ENCODE results near the gene OR51I1. TPM values are rescaled to one million over a fixed set of nuclear protein-coding genes. Genes with fewer than 3 reads are reported as not detected.

The OR51I1 gene
- not detected in 2 replicates for total RNA-seq

DNA sequence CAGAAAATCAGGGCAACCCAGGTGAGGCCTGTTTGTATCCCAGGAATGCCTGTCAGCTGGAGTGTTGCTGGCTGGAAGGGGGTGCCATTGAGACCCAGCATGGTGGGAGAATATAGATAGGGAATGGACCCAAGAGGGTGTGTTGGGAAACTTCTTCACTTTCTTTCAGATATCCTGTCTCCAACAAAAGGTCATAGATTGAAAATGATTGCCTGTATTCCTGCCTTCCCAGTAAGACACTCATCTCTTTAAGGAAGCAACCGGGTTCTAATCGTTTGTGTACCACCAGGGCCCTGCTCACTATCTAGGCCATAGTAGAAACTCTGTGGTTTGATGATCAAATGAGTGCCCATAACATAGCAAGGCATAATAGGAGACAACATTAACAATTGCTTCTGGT, at the start of gene OR51I1:
Gene OR51I1 (minus strand): TSS at position 101 of the 400 bp plus-strand sequence. CDS start 0 bp downstream, at position 101.
- intact Hi-C loops (cut with micrococcal nuclease): no loop called here

DNA sequence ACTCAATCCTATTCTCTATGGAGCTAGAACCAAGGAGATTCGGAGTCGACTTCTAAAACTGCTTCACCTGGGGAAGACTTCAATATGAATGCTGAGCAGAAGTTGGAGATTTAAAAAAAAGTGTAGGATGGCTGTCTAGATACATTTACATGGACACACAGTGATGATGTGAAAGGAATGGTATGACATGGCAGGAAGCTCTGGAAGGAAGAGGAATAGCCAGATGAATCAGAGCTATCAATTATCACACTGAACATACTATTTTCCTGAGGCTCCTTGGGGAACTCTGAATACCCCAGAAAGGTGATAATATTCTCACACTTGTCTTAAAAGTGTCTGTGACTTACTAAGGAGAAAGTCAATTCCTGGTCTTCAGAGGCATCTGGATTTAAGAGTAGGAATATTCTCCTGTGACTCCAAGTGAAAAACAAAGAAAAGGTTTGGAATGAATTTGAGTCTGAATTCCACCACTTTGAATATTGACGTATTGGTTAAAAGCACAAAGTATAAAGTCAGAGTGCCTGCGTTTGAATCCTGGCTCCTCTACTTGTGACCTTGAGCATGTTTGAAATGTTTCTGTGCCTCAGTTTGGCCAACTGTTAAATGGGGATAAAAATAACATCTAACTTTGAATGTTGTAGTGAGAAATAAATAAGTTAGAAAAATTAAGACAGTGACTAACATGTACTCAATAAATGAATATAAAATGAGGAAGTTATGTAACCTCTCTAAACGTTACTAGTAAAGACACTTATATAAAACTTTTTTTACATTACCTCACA, 48.5 kb upstream of the OR51I1 start:
- intact Hi-C loops (cut with micrococcal nuclease): no loop called here

GRCh38 chr11:5488798-5489399, 47.6 kb upstream of the OR51I1 start:
- intact Hi-C loops (cut with micrococcal nuclease): no loop called here

GRCh38 chr11:5488385-5488784, 47.1 kb upstream of the OR51I1 start, which contains the start of gene OR52D1:
Gene OR52D1, plus strand, starts transcription at chr11:5488685. Its CDS starts 22 bp downstream, at chr11:5488707.
- intact Hi-C loops (cut with micrococcal nuclease): no loop called here

DNA sequence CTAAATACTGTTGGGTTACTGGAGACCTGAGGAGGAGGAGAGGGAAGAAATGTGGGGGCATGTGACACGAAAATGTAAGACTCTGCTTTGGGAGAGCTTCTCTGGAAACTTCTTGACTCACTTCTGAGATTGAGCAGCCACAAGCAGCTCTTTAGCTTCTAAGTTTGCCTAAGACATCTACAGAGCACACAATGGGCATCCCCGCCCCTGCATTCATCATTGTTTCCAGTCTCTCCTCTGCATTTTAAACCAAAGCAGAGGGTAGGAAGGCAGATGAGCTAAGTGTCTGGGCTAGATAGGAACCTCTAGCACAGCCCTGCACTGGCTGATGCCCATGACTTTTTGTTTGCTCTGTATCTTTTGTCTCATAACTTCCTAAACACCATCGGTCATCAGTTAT, 45.1 kb upstream of the OR51I1 start:
- intact Hi-C loops (cut with micrococcal nuclease): no loop called here

DNA sequence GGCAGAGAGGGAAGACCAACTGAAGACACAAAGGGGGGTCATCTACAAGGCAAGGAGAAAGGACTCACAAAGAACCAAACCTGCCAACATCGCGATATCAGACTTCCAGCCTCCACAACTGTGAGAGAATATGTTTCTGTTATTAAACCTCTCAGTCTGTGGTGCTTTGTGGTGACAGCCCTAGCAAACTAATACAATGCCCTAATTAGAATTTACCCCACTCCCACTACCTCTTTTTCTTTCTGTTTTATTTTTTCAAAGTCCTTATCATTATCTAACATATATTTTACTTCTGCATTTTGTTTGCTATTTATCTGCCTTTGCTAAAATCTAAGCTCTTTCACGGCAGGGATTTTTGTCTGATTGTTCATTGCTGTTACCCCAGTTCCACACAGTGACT, 44.7 kb upstream of the OR51I1 start:
- intact Hi-C loops (cut with micrococcal nuclease): no loop called here

GRCh38 chr11:5476186-5476819, 35.0 kb upstream of the OR51I1 start:
- intact Hi-C loops (cut with micrococcal nuclease): loop anchor here (1.0 to 2.0 kb wide), 4 partner anchors 208 to 876 kb away; no protein-coding TSS in a partner anchor

DNA sequence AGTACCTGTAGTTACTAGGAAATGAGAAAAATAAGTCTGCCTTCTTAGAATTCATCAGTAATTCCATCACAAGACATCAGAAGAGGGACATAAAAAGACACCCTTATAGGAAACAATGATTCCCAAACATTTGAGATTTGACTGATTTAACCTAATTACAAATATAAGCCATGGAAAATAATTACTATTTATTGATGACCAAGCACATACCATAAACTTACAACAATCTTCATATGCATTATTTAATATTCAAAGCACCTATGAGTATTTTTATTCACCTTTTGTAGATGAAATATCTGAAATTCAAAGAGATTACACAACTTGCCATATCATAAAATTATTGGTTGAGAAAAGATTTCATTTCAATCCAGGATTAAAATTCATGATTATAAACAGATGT, 32.6 kb upstream of the OR51I1 start:
- intact Hi-C loops (cut with micrococcal nuclease): no loop called here

DNA sequence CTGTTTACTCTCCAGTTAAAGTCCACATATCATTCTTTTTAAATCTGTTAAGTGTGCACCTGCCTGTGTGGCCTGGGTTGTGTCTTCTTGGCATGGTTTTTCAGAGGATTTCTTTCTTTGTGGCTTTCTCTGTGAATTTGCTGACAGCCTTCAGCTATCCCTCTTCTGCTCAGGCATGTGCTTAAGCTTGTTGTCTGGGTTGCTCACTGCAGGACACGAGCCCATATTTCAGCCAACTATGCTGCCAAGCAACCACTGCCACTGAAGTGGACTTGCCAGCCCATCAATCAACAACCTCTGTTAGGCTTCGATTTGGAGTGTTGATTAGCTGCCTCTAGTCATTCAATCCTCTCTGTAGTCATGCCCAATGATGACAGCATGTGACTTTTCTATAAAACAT, 26.2 kb upstream of the OR51I1 start:
- intact Hi-C loops (cut with micrococcal nuclease): no loop called here

- intact Hi-C loops (cut with micrococcal nuclease): no loop called here
Observed at GRCh38 chr11:5460983-5461621, 19.8 kb upstream of the OR51I1 start.

DNA sequence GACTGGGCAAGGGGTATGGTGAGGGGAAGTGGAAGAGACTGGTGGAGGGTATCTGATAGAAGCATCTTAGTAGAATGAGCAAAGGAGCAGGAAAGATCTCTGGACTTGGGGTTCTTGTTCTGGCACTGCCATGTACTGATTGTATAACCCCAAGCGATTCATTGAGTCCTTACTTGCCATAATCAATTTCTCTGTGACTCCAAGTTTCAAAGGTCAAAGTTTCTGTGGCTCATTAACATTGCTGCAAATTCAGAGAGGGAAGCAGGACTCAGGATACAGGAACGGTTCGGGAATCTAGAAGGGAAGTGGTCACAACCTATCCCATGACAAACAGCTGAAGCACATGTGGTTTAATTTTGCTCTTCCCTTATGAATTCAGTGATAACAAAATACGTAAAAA, 8.1 kb upstream of the OR51I1 start:
- intact Hi-C loops (cut with micrococcal nuclease): no loop called here

- intact Hi-C loops (cut with micrococcal nuclease): no loop called here
Observed at GRCh38 chr11:5449023-5449422, 7.7 kb upstream of the OR51I1 start, which contains the start of gene OR51I2. Gene OR51I2, plus strand, starts transcription at chr11:5449323. Its CDS starts 4,166 bp downstream, at chr11:5453489.

GRCh38 chr11:5443835-5444393, 2.6 kb upstream of the OR51I1 start:
- intact Hi-C loops (cut with micrococcal nuclease): no loop called here

DNA sequence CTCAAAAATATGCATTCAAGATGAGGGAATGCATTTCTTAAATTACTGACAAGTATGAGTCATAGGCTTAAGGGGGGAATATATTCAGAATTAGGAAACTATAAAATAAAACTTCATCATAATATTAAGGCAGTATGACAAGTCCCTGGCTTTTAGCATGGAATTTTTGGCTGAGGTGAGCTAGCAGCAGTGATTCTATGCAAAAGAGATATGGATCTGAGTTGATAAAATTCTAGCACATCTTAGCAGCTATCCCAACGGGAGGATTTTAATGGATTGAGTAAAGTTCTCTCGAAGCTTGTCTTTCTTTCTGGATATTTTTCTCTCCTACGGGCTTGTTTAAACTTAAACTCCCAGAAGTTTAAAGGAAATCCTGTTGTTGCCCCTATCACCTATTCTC, 18.2 kb downstream of the OR51I1 start:
- intact Hi-C loops (cut with micrococcal nuclease): no loop called here

GRCh38 chr11:5421811-5422210, 19.5 kb downstream of the OR51I1 start, which contains the start of gene OR51Q1:
Gene OR51Q1, plus strand, starts transcription at chr11:5422111. Its CDS starts 90 bp downstream, at chr11:5422201.
- intact Hi-C loops (cut with micrococcal nuclease): no loop called here

GRCh38 chr11:5420993-5421392, 20.3 kb downstream of the OR51I1 start:
- intact Hi-C loops (cut with micrococcal nuclease): no loop called here

GRCh38 chr11:5405173-5405572, 36.1 kb downstream of the OR51I1 start:
- intact Hi-C loops (cut with micrococcal nuclease): no loop called here

DNA sequence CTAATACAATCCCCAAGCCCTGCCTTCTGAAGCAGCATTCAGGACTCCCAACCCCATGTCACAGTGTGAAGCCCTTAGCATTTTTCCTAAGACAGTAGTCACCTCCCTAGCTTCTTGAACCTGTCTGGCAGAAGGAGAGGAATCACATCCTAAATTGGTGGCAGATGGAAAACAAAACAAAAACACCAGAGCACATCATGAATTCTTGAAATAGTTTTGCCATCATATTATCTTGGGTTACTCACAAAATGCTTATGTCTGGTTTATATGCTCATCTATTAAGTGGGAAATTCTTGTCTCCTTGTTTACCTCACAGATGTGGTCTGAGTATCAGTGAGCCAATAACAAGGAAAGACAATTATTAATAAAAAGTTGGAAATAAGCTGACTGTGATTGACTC, 42.4 kb downstream of the OR51I1 start:
- intact Hi-C loops (cut with micrococcal nuclease): no loop called here

- intact Hi-C loops (cut with micrococcal nuclease): no loop called here
Observed at GRCh38 chr11:5394091-5394490, 47.2 kb downstream of the OR51I1 start.

Measured in T-helper 1 cell treated with Interleukin-12 subunit alpha and Interleukin-12 subunit beta and Interleukin-4 antibody, amounts not matched to agents 30 ng/mL and 1 ng/mL, for 36 hours (primary cell).